ENCODE data around the gene RASL10B. TPM values are rescaled to one million over a fixed set of nuclear protein-coding genes. Genes with fewer than 3 reads are reported as not detected.

RASL10B gene
- total RNA-seq, 6 experiments from 2014 or later, result 0.31 to 2.8 (median 2.3) TPM

GRCh38 chr17:35768797-35769196 lies 37.4 kb downstream of the RASL10B start:
- Histone ChIP-seq H3K27ac (no peak overlapping the region), H3K9me3 (no peaks in the 10 kb centered on the region), H3K36me3 (no peaks in the 10 kb centered on the region), H3K27me3 (no peaks in the 10 kb centered on the region), H3K4me1 (peaks cover 0 to 6% (median 0%) of the 10 kb centered on the region in 4 donors), H3K4me3 (no peak overlapping the region)
- intact Hi-C loops (cut with DNase I), result loop anchor here (5.0 kb wide), 1 partner anchor 39 kb away; the partner anchor contains the start of gene TAF15 (in 2 of the 2)
- ATAC-seq, result no peak
- 100% methylated on average over 1 of the region's 2 CpGs for WGBS (ENCODE audit: insufficient coverage, low coverage, low lambda C conversion rate, missing lambda C conversion rate)
- no peak for DNase-seq
- TF ChIP-seq POLR2A (IDR thresholded peaks at IDR 0.05), result no peak
- TF ChIP-seq CTCF (IDR thresholded peaks at IDR 0.05), result no peak

- no peak for ATAC-seq
Measured at GRCh38 chr17:35769895-35770486, 38.6 kb downstream of the RASL10B start.

GRCh38 chr17:35773129-35773528 lies 41.7 kb downstream of the RASL10B start:
- intact Hi-C loops (cut with DNase I), result no loop called here
- Histone ChIP-seq H3K4me3 (no peak overlapping the region), H3K4me1 (peaks cover 0 to 9% (median 2%) of the 10 kb centered on the region in 4 donors), H3K27ac (no peak overlapping the region), H3K36me3 (no peaks in the 10 kb centered on the region), H3K9me3 (no peaks in the 10 kb centered on the region), H3K27me3 (no peaks in the 10 kb centered on the region)
- WGBS (ENCODE audit: insufficient coverage, low coverage, low lambda C conversion rate, missing lambda C conversion rate), result no CpG with 5 or more reads among the region's 20 CpGs
- TF ChIP-seq POLR2A (IDR thresholded peaks at IDR 0.05) (no peak), CTCF (IDR thresholded peaks at IDR 0.05) (no peak)
- DNase-seq (no peak), ATAC-seq (no peak)

More at GRCh38 chr17:35769895-35770486, 38.6 kb downstream of the RASL10B start:
- intact Hi-C loops (cut with DNase I), result loop anchor here (5.0 kb wide), 1 partner anchor 37 kb away; the partner anchor contains the start of gene TAF15 (in 2 of the 2)
- no peaks in the 10 kb centered on the region for H3K4me1 ChIP-seq
- peak in 1 of 3 donors; percentile 40 for DNase-seq
- H3K4me3 ChIP-seq, result no peak overlapping the region
- TF ChIP-seq CTCF (IDR thresholded peaks at IDR 0.05) (peak in 1 of 4 donors; percentile 10), POLR2A (IDR thresholded peaks at IDR 0.05) (no peak)
- no peak overlapping the region for H3K27ac ChIP-seq
- WGBS (ENCODE audit: insufficient coverage, low coverage, low lambda C conversion rate, missing lambda C conversion rate), result 86% methylated on average over 8 of the region's 48 CpGs
- no peaks in the 10 kb centered on the region for H3K36me3 ChIP-seq
- no peaks in the 10 kb centered on the region for H3K9me3 ChIP-seq
- no peaks in the 10 kb centered on the region for H3K27me3 ChIP-seq

GRCh38 chr17:35773679-35774425 lies 42.4 kb downstream of the RASL10B start:
- no peaks in the 10 kb centered on the region for H3K36me3 ChIP-seq
- H3K27ac ChIP-seq, result no peak overlapping the region
- ATAC-seq, result no peak
- TF ChIP-seq POLR2A (IDR thresholded peaks at IDR 0.05), result no peak
- no peak for TF ChIP-seq CTCF (IDR thresholded peaks at IDR 0.05)
- H3K27me3 ChIP-seq, result no peaks in the 10 kb centered on the region
- peaks cover 0 to 11% (median 5%) of the 10 kb centered on the region in 4 donors for H3K4me1 ChIP-seq
- 55% methylated on average over 3 of the region's 10 CpGs for WGBS (ENCODE audit: insufficient coverage, low coverage, low lambda C conversion rate, missing lambda C conversion rate)
- no peak overlapping the region for H3K4me3 ChIP-seq
- intact Hi-C loops (cut with DNase I), result no loop called here
- DNase-seq, result no peak
- no peaks in the 10 kb centered on the region for H3K9me3 ChIP-seq
